Activated naive CD4-positive, alpha-beta T cell treated with anti-CD3 and anti-CD28 coated beads for 36 hours (primary cell): ENCODE results near the gene CDC26. TPM values are rescaled to one million over a fixed set of nuclear protein-coding genes. Genes with fewer than 3 reads are reported as not detected.
A peak's percentile ranks its signal among the peaks of the same experiment; 100 is the strongest.

Experiments used
- CTCF ChIA-PET: fragments of 350-600 bp; sonication (Branson Sonifier 250); formaldehyde crosslinking; loops from one replicate; lab custom pipeline; 2021; ENCODE audit warnings: antibody characterized with exemption; lab: Charles Lee
- DNase-seq: peaks from one replicate; pipeline ENCODE4 v3.0.0-alpha.2; 2020
- H3K27ac Mint-ChIP-seq: one replicate; pipeline ENCODE4 v1.8.0; 2021; ENCODE audit warnings: mild to moderate bottlenecking, mixed read lengths
- H3K27me3 Mint-ChIP-seq: one replicate; pipeline ENCODE4 v1.8.0; 2021; ENCODE audit warnings: low read depth, mixed read lengths
- H3K36me3 Mint-ChIP-seq: one replicate; pipeline ENCODE4 v1.8.0; 2021; ENCODE audit warnings: low read depth, mixed read lengths
- H3K4me1 Mint-ChIP-seq: one replicate; pipeline ENCODE4 v1.8.0; 2021; ENCODE audit warnings: low read depth, mixed read lengths
- H3K4me3 Mint-ChIP-seq: one replicate; pipeline ENCODE4 v1.8.0; 2021; ENCODE audit warnings: mild to moderate bottlenecking, moderate library complexity, mixed read lengths
- H3K9me3 Mint-ChIP-seq: one replicate; pipeline ENCODE4 v1.8.0; 2021; ENCODE audit warnings: mixed read lengths
- intact Hi-C: fragments of 100-400 bp; cut with micrococcal nuclease; formaldehyde crosslinking; loops from one replicate; pipeline ENCODE4 v1.15.1; 2023
- total RNA-seq, 2 experiments: library from RNA; stranded (reverse); gene quantifications; one replicate each; pipeline ENCODE4 v1.2.3, GENCODE V29; 2021

Gene CDC26
- total RNA-seq, 2 experiments from 2014 or later, result 36.3 to 38.1 TPM

GRCh38 chr9:113289091-113289490 is 13.7 kb upstream of the CDC26 start:
- H3K4me1 Mint-ChIP-seq, result peaks cover 3% of the 10 kb centered on the region
- no peaks in the 10 kb centered on the region for H3K9me3 Mint-ChIP-seq
- no peak overlapping the region for H3K27ac Mint-ChIP-seq
- no peak for DNase-seq
- intact Hi-C loops, result no loop called here
- CTCF ChIA-PET, result interaction anchor here (0.6 to 1.3 kb wide), 2 partner anchors 33 to 366 kb away, joined by 3 read pairs; no protein-coding TSS in a partner anchor
- no peak overlapping the region for H3K4me3 Mint-ChIP-seq
- peaks cover 46% of the 10 kb centered on the region for H3K36me3 Mint-ChIP-seq
- H3K27me3 Mint-ChIP-seq, result no peaks in the 10 kb centered on the region

GRCh38 chr9:113281356-113281755 is 6.0 kb upstream of the CDC26 start:
- DNase-seq, result no peak
- H3K9me3 Mint-ChIP-seq, result no peaks in the 10 kb centered on the region
- H3K4me1 Mint-ChIP-seq, result peaks cover 20% of the 10 kb centered on the region
- no peak overlapping the region for H3K27ac Mint-ChIP-seq
- no peak overlapping the region for H3K4me3 Mint-ChIP-seq
- CTCF ChIA-PET, result no interaction called here
- no peaks in the 10 kb centered on the region for H3K27me3 Mint-ChIP-seq
- peaks cover 58% of the 10 kb centered on the region for H3K36me3 Mint-ChIP-seq
- intact Hi-C loops, result no loop called here

- Mint-ChIP-seq H3K36me3 (peaks cover 49% of the 10 kb centered on the region), H3K9me3 (no peaks in the 10 kb centered on the region), H3K4me3 (no peak overlapping the region), H3K27ac (no peak overlapping the region), H3K27me3 (no peaks in the 10 kb centered on the region), H3K4me1 (peaks cover 25% of the 10 kb centered on the region)
- intact Hi-C loops, result loop anchor here (5.0 to 10.0 kb wide), 4 partner anchors 167 to 1106 kb away; partner anchors contain the start of genes AKNA, KIAA1958 and SNX30
- CTCF ChIA-PET, result interaction anchor here (1.2 kb wide), 1 partner anchor 376 kb away, joined by 3 read pairs; no protein-coding TSS in a partner anchor
- DNase-seq, result no peak
These were observed 3.5 kb upstream of the CDC26 start for GRCh38 chr9:113278840-113279239.

DNA sequence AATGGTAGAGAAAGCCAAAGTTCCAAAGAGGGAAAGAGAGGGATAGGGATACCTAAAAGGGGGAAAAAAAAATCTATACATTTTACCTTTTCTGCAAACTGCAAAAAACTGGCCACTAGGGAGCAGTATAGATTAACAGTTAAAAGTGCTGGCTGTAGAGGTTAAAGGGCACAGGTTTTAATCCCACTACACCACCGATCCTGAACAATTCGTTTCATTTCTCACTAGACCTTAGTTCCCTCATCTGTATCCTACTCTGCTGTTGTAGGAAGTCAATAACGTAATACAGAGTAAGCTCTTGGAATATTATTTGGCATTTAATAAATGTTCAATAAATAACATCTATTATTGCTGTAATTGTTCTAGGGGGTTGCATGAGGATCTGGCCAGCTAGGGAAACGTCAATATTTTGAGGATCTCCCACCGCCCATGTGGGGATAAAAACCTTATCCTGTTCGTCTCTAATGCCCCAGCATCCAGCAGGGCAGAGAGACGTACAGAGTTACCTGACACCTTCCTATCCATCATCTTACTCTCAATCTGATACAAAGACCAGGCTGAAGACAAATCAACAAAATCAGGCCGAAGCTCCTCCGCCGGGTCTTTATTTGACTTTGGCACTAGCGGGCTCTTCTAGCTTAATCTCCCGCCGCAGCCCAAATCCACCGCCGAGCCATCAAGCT is 757 bp downstream of the CDC26 start:
- H3K4me3 Mint-ChIP-seq, result no peak overlapping the region
- H3K4me1 Mint-ChIP-seq, result peaks cover 29% of the 10 kb centered on the region
- H3K27me3 Mint-ChIP-seq, result no peaks in the 10 kb centered on the region
- CTCF ChIA-PET, result interaction anchor here (0.6 to 4.1 kb wide), 29 partner anchors 12 to 382 kb away, joined by 3 to 58 read pairs (median 5); partner anchors contain the start of genes ALAD, C9orf43, FKBP15 and POLE3
- intact Hi-C loops, result loop anchor here (1.0 to 10.0 kb wide), 18 partner anchors 35 to 1110 kb away; partner anchors contain the start of genes AKNA, ALAD, C9orf43 and FKBP15
- H3K27ac Mint-ChIP-seq, result peak overlapping the region; percentile 77
- H3K36me3 Mint-ChIP-seq, result peaks cover 28% of the 10 kb centered on the region
- peak; percentile 42 for DNase-seq
- H3K9me3 Mint-ChIP-seq, result no peaks in the 10 kb centered on the region

DNA sequence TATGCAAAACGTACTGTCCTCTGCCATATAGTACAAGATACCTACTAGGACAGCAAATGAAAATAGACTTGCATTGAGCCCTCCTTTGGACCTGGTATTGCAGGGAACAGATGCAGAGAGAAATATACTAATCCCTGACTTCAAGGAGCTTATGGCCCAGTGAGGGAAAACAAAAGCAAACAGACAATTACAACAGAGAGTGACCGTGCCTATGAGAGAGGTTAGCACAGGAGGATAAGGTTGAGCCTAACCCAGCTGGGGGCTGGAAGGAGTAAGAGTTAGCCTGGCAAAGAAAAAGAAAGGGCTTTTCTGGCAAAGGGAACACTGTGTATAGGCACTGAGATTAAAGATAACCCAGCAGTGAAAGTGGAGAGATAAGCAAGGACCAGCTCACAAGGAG is 5.5 kb downstream of the CDC26 start:
- intact Hi-C loops, result loop anchor here (1.0 to 10.0 kb wide), 2 partner anchors 49 to 1115 kb away; partner anchors contain the start of genes AKNA, FKBP15 and SLC31A1
- no peaks in the 10 kb centered on the region for H3K27me3 Mint-ChIP-seq
- H3K4me3 Mint-ChIP-seq, result no peak overlapping the region
- CTCF ChIA-PET, result interaction anchor here (1.0 to 1.2 kb wide), 4 partner anchors 132 to 388 kb away, joined by 3 to 4 read pairs (median 4); partner anchors contain the start of gene ALAD
- H3K4me1 Mint-ChIP-seq, result peaks cover 23% of the 10 kb centered on the region
- DNase-seq, result no peak
- H3K27ac Mint-ChIP-seq, result peak overlapping the region; percentile 22
- H3K9me3 Mint-ChIP-seq, result no peaks in the 10 kb centered on the region
- H3K36me3 Mint-ChIP-seq, result peaks cover 17% of the 10 kb centered on the region

DNA sequence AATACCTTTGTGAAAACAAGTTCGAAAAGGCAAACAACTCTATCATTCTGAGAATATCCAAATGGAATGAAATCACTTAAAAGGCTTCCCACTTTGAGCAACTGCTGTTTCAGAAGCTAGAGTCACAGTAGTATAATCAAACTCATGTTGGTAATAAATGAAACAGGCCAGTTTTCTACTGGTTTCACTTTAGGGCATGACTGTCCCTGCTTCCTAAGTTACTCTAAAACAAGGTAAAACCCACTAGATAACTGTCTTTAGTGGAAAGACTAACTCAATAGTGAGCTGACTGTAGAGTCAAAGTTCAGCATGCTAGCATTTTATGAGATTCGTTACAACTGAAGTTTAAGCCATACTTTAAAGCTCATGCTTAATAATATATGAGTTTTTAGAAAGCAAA is 6.0 kb downstream of the CDC26 start:
- Mint-ChIP-seq H3K9me3 (no peaks in the 10 kb centered on the region), H3K4me1 (peaks cover 23% of the 10 kb centered on the region), H3K27me3 (no peaks in the 10 kb centered on the region), H3K27ac (peak overlapping the region; percentile 57), H3K36me3 (peaks cover 17% of the 10 kb centered on the region), H3K4me3 (no peak overlapping the region)
- intact Hi-C loops, result loop anchor here (1.0 kb wide), 1 partner anchor 48 kb away; the partner anchor contains the start of genes FKBP15 and SLC31A1
- CTCF ChIA-PET, result interaction anchor here (0.6 to 1.2 kb wide), 5 partner anchors 16 to 389 kb away, joined by 3 to 4 read pairs (median 4); partner anchors contain the start of gene ALAD
- no peak for DNase-seq

DNA sequence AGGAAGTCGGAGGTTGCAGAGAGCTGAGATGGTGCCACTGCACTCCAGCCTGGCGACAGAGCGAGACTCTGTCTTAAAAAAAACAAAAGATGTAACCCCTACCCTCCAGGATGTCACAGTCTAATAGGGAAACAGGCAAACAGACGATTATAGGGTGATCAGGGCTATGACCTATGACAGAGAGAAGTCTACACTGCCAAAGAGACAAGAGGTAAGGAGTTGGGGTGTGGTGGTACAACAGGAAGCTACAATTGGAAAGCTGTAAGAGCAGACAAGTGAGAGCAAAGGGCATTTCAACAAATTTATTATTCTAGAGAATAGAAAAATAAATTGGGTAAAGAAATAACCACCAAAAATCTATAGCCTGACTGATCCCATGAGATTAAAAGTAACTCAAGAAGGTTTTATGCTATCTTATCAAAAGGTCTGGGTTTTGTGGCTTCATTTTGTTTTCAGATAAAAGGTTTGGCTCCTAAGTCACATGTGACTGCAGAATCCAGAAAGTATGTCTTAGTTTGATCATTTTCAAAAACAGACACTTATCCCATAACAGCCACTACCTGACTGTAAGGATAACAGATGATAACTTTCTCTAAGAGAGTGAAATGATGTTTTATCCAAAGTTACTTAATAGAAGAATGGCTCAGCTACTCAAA is 7.3 kb downstream of the CDC26 start:
- peaks cover 13% of the 10 kb centered on the region for H3K36me3 Mint-ChIP-seq
- intact Hi-C loops, result no loop called here
- CTCF ChIA-PET, result no interaction called here
- no peak overlapping the region for H3K4me3 Mint-ChIP-seq
- H3K27me3 Mint-ChIP-seq, result no peaks in the 10 kb centered on the region
- no peak overlapping the region for H3K27ac Mint-ChIP-seq
- no peaks in the 10 kb centered on the region for H3K9me3 Mint-ChIP-seq
- H3K4me1 Mint-ChIP-seq, result peaks cover 13% of the 10 kb centered on the region
- DNase-seq, result no peak

DNA sequence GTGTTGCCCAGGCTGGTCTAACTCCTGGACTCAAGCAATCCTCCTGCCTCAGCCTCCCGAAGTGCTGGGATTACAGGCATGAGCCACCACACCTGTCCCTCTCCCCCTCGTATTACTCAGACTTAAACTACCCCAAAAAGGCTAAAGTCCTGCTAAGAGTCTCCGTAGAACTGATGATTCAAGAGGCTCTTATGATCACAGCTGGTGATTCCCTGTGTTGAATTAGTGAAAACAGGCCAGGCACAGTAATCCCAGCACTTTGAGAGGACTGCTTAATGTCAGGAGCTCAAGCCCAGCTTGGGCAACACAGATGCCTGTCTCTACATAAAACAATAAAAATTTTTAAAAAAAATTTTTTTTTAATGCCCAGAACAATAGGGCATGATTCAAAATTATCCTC is 9.2 kb downstream of the CDC26 start:
- H3K36me3 Mint-ChIP-seq, result peaks cover 11% of the 10 kb centered on the region
- no peaks in the 10 kb centered on the region for H3K9me3 Mint-ChIP-seq
- intact Hi-C loops, result no loop called here
- no peak overlapping the region for H3K27ac Mint-ChIP-seq
- DNase-seq, result no peak
- CTCF ChIA-PET, result no interaction called here
- peaks cover 12% of the 10 kb centered on the region for H3K4me1 Mint-ChIP-seq
- no peaks in the 10 kb centered on the region for H3K27me3 Mint-ChIP-seq
- H3K4me3 Mint-ChIP-seq, result no peak overlapping the region

DNA sequence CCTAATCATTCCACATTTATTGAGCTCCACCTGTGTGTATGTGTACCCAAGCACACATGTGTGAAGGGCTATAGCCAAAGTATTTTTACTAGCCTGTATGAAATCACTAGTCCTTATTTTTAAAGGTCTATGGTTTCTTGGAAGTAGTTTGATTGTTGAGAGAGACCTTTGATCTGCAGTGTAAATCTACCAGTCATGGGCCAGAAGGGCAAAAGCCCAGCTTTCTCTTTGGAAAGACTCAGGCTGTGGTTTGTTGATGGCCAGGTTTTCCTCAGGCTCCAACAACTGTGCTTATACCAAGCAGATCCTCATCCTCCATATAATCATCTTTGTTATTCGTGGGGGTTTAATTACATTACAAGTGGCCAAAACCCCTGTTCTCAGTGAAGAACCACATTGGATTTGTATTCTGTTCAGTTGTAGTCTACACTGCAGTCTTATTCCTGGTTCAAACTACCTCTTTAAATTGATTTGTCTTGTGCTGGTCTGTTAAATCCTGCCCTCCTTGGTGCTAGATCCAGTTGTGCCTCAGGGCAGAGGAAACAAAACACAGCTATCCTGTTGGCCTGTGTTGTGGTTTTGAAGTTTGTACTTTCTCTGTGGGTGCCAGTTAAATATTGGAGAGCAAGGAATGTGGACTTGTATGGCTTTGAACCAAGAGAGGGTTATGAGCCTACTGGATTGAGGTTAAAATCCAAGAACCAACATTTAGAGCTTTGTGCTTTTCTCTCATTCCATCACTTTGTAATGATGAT is 13.3 kb downstream of the CDC26 start:
- H3K27ac Mint-ChIP-seq, result no peak overlapping the region
- CTCF ChIA-PET, result interaction anchor here (0.6 to 4.5 kb wide), 3 partner anchors 11 to 396 kb away, joined by 3 to 27 read pairs (median 4); no protein-coding TSS in a partner anchor
- H3K27me3 Mint-ChIP-seq, result no peaks in the 10 kb centered on the region
- no peak for DNase-seq
- intact Hi-C loops, result no loop called here
- H3K4me1 Mint-ChIP-seq, result no peaks in the 10 kb centered on the region
- H3K36me3 Mint-ChIP-seq, result peaks cover 22% of the 10 kb centered on the region
- no peaks in the 10 kb centered on the region for H3K9me3 Mint-ChIP-seq
- H3K4me3 Mint-ChIP-seq, result no peak overlapping the region

DNA sequence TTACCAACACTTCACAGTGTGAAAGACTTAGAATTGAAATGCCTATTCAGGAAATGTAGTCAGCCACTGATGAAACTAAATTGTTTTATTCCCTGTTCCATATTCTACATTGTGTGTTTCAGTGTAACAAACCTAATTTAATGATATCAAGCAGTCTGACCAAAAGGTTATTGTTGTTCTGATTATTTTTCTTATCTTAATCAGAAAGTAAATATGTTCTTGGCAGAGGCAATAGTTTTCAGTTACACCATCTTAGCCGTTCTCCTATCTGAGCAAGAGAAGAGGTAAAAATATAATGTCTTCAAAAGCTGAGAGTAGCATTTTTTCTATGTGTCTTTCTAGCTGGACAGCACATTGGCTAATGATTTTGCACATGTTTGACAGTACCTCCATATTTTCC is 17.1 kb downstream of the CDC26 start:
- intact Hi-C loops, result no loop called here
- no peak for DNase-seq
- CTCF ChIA-PET, result no interaction called here
- Mint-ChIP-seq H3K27me3 (no peaks in the 10 kb centered on the region), H3K36me3 (peaks cover 21% of the 10 kb centered on the region), H3K27ac (no peak overlapping the region), H3K9me3 (no peaks in the 10 kb centered on the region), H3K4me3 (no peak overlapping the region), H3K4me1 (no peaks in the 10 kb centered on the region)

GRCh38 chr9:113257863-113258262 is 17.5 kb downstream of the CDC26 start:
- Mint-ChIP-seq H3K27me3 (no peaks in the 10 kb centered on the region), H3K9me3 (no peaks in the 10 kb centered on the region), H3K4me1 (no peaks in the 10 kb centered on the region), H3K4me3 (no peak overlapping the region), H3K36me3 (peaks cover 22% of the 10 kb centered on the region), H3K27ac (no peak overlapping the region)
- intact Hi-C loops, result no loop called here
- no peak for DNase-seq
- CTCF ChIA-PET, result no interaction called here

DNA sequence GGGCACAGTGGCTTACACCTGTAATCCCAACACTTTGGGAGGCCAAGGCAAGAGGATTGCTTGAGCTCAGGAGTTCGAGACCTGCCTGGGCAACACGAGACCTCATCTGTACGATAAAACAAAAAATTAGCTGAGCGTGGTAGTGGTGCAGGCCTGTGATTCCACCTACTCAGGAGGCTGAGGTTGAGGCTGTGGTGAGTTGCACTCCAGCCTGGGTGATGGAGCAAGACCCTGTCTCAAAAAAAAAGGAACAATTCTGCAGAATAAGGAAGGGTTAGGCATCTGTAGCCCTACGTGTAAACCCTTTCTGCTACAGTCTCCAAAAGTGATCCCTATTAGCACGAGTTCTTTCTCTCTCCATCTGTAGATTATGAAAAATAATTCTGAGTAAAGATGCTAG is 19.9 kb downstream of the CDC26 start:
- Mint-ChIP-seq H3K27ac (no peak overlapping the region), H3K4me1 (no peaks in the 10 kb centered on the region), H3K36me3 (peaks cover 17% of the 10 kb centered on the region), H3K9me3 (no peaks in the 10 kb centered on the region), H3K27me3 (no peaks in the 10 kb centered on the region), H3K4me3 (no peak overlapping the region)
- intact Hi-C loops, result no loop called here
- DNase-seq, result no peak
- CTCF ChIA-PET, result interaction anchor here (0.5 to 0.6 kb wide), 2 partner anchors 12 to 25 kb away, joined by 3 to 4 read pairs; no protein-coding TSS in a partner anchor
